HEK293 (cell line): ENCODE measurements around the gene LMF1.

Source experiments
- CTCF ChIP-seq: fragments of 450-650 bp; formaldehyde crosslinking; IDR thresholded peaks from 2 replicates; pipeline ENCODE4 v1.5.1; 2016; ENCODE audit warnings: missing biosample characterization, missing genetic modification characterization
- ZNF610 ChIP-seq: fragments of 450-650 bp; formaldehyde crosslinking; IDR thresholded peaks from 2 replicates; pipeline ENCODE4 v1.5.1; 2016; ENCODE audit warnings: missing biosample characterization, missing genetic modification characterization, borderline replicate concordance
- ZNF677 ChIP-seq: fragments of 450-650 bp; IDR thresholded peaks from 2 replicates; pipeline ENCODE4 v1.5.0; 2018; ENCODE audit warnings: missing biosample characterization, mild to moderate bottlenecking, missing genetic modification characterization, moderate library complexity

- no peak for TF ChIP-seq ZNF610 (tag by site-specific recombination)
- no peak for TF ChIP-seq ZNF677 (tag by site-specific recombination)
- no peak for TF ChIP-seq CTCF (tag by site-specific recombination)
Observed at GRCh38 chr16:996681-997080, 25.9 kb upstream of the LMF1 start.
